Spinal cord (tissue), 10 donors: Measurements from ENCODE around the gene TBC1D22A. TPM values are rescaled to one million over a fixed set of nuclear protein-coding genes. Genes with fewer than 3 reads are reported as not detected.

Source experiments
- DNase-seq, 6 donors: peaks; one replicate each; pipeline versions ENCODE4 v3.0.0 to v3.0.0-alpha.2; 2013 to 2015; ENCODE audit warnings: low spot score in 6 of 6, low read depth in 4 of 6
- H3K27ac ChIP-seq: one replicate; pipeline ENCODE4 v1.5.1; 2013; ENCODE audit warnings: low read depth, low read length, control low read depth
- H3K27me3 ChIP-seq: one replicate; pipeline ENCODE4 v1.6.1; 2013; ENCODE audit warnings: low read length; ENCODE audit not compliant: control insufficient read depth, insufficient read depth
- H3K36me3 ChIP-seq: one replicate; pipeline ENCODE4 v1.6.1; 2013; ENCODE audit warnings: low read length; ENCODE audit not compliant: control insufficient read depth, insufficient read depth
- H3K4me1 ChIP-seq: one replicate; pipeline ENCODE4 v1.6.1; 2013; ENCODE audit warnings: low read length; ENCODE audit not compliant: control insufficient read depth, insufficient read depth
- H3K4me3 ChIP-seq: one replicate; pipeline ENCODE4 v1.5.1; 2013; ENCODE audit warnings: low read depth, low read length, control low read depth
- H3K9me3 ChIP-seq: one replicate; pipeline ENCODE4 v1.6.1; 2013; ENCODE audit warnings: low read length; ENCODE audit not compliant: control insufficient read depth, insufficient read depth
- WGBS: methylation state at CpG from one replicate; pipeline ENCODE4 v1.1.5; 2013; ENCODE audit warnings: missing lambda C conversion rate; ENCODE audit not compliant: insufficient coverage; 5-methylcytosine and 5-hydroxymethylcytosine counted together
- polyA plus RNA-seq, 2 donors: library from polyadenylated mRNA; unstranded; fragments of 120-200 nt; gene quantifications; one replicate each; pipeline ENCODE4 v1.2.1, GENCODE V29; 2013; ENCODE audit not compliant: insufficient read length in 2 of 2
- total RNA-seq, 2 donors: library from RNA; depleted of rRNA in 1 of 2; stranded (reverse); fragments of 120-200 nt in 1 of 2; fragments of >200 nt in 1 of 2; gene quantifications; one replicate each; pipeline versions ENCODE4 v1.2.3 to v1.2.4, GENCODE V29; 2013 to 2014
- donor health status: healthy.

The TBC1D22A gene
- total and polyA plus RNA-seq, 4 donors: 7.1 to 14.6 (median 10.8) TPM

DNA sequence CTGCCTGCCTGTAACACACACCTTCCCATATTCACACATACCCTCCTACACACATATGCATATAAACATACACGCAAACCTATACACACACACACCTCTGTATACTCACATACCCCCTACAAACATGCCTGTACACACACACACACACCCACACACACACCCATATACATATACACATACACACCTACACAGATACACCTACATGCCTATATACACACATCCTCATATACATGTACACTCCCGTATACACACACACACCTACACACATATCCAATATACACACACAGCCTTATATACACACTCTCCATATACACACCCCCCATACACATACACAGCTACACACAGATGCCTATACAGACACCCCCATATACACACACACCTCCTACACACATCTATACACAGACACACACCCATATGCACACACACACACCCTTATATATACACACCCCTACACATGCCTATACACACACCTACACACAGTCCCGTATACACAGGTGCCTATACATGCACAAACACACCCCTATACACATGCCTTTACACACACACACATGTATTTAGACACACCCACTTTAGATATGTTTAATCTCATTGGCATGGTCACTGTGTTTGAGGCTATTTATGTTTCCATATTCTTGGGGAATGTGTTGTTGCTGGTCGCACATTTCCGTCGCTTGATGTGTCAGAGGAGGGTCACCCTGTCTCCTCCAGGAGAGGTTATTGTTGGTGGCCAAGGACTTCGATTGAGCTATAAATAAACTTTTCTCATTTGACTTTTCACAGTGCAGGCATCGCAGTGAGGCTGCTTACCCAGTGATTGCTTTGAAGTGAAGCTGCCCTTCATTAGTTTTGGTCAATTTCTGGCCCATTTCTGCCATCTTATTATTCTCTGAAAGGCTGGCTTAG lies 243.3 kb downstream of the TBC1D22A start:
- WGBS: 97% methylated on average over 8 of the region's 8 CpGs
- Histone ChIP-seq H3K27me3 (no peaks in the 10 kb centered on the region), H3K27ac (no peak overlapping the region), H3K36me3 (peaks cover 7% of the 10 kb centered on the region), H3K4me3 (no peak overlapping the region), H3K9me3 (no peaks in the 10 kb centered on the region), H3K4me1 (peaks cover 3% of the 10 kb centered on the region)
- no peak for DNase-seq

- H3K4me1 ChIP-seq: peaks cover 10% of the 10 kb centered on the region
- H3K36me3 ChIP-seq: peaks cover 7% of the 10 kb centered on the region
- DNase-seq: no peak
- no peaks in the 10 kb centered on the region for H3K9me3 ChIP-seq
- no peak overlapping the region for H3K27ac ChIP-seq
- H3K4me3 ChIP-seq: no peak overlapping the region
- no peaks in the 10 kb centered on the region for H3K27me3 ChIP-seq
- 87% methylated on average over 15 of the region's 15 CpGs for WGBS
These were observed 244.0 kb downstream of the TBC1D22A start for GRCh38 chr22:47006433-47006832.

DNA sequence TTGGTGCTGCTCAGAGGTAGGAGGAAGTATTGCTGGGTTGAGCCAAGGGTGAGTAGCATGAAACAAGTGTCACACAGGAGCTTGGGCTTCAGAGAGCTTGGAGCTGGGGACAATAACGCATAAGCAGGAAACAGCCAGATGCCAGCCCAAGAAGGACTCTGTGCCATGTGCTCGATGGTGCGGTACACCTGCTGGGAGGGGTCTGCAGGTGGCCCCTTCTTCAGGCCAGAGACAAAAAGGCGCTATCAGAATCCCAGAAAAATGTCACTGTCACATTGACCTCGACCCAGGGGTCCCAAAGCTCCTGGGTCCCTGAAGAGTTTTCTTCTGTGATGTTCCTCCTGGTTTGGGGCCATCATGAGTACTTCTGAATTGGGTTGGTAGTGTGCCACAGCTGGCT lies 244.4 kb downstream of the TBC1D22A start:
- peaks cover 10% of the 10 kb centered on the region for H3K4me1 ChIP-seq
- H3K27me3 ChIP-seq: no peaks in the 10 kb centered on the region
- H3K36me3 ChIP-seq: peaks cover 7% of the 10 kb centered on the region
- H3K27ac ChIP-seq: no peak overlapping the region
- DNase-seq: no peak
- 98% methylated on average over 5 of the region's 5 CpGs for WGBS
- no peak overlapping the region for H3K4me3 ChIP-seq
- H3K9me3 ChIP-seq: no peaks in the 10 kb centered on the region

GRCh38 chr22:47007496-47007895 lies 245.0 kb downstream of the TBC1D22A start:
- WGBS: no CpG with 5 or more reads among the region's 2 CpGs
- no peak overlapping the region for H3K4me3 ChIP-seq
- H3K27me3 ChIP-seq: no peaks in the 10 kb centered on the region
- peaks cover 7% of the 10 kb centered on the region for H3K36me3 ChIP-seq
- no peaks in the 10 kb centered on the region for H3K9me3 ChIP-seq
- no peak overlapping the region for H3K27ac ChIP-seq
- H3K4me1 ChIP-seq: peaks cover 15% of the 10 kb centered on the region
- DNase-seq: no peak

DNA sequence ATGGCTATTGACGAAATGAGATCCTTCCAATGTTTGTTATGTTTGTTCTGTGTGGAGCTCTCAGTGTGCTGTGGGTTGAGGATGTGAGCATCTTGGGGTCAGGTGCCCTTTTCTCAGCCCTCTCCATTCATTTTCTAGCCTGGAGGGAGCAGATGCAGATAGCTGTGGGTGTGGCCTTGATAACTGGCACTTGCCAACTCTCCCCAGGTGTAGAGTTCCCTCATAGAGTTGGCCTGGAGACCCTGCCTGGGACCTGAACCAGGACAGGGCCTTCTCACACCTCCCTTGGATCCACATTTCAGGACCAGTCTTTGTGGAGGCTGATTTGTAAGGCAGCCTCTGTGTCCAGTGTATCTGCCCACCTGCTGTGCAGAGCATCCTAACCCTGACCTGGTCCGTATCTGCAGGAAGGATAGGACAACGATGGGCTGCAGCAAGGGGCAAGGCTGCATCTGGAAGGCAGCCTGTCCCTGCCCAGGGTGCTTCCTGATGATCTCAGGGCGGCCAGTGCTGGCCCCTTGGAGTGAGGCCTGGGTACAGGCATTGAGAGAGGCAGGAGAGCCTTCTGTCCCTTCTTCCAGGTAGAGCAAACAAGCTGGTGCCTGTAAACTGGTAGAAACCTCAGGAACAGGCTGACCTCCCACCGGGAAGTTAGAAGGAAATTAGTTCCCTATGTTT lies 245.9 kb downstream of the TBC1D22A start:
- Histone ChIP-seq H3K27ac (no peak overlapping the region), H3K27me3 (no peaks in the 10 kb centered on the region), H3K9me3 (no peaks in the 10 kb centered on the region), H3K4me1 (peaks cover 20% of the 10 kb centered on the region), H3K4me3 (no peak overlapping the region), H3K36me3 (peaks cover 7% of the 10 kb centered on the region)
- 90% methylated on average over 4 of the region's 5 CpGs for WGBS
- no peak for DNase-seq

- no peak overlapping the region for H3K27ac ChIP-seq
- 95% methylated on average over 5 of the region's 8 CpGs for WGBS
These were observed 247.1 kb downstream of the TBC1D22A start for GRCh38 chr22:47009304-47010101.

GRCh38 chr22:47010211-47010610 lies 247.8 kb downstream of the TBC1D22A start:
- DNase-seq: peak in 1 of 6 donors; percentile 78
- Histone ChIP-seq H3K4me3 (no peak overlapping the region), H3K27me3 (no peaks in the 10 kb centered on the region), H3K36me3 (peaks cover 7% of the 10 kb centered on the region), H3K4me1 (peaks cover 26% of the 10 kb centered on the region), H3K27ac (no peak overlapping the region), H3K9me3 (no peaks in the 10 kb centered on the region)
- 74% methylated on average over 10 of the region's 10 CpGs for WGBS

More at GRCh38 chr22:47009304-47010101, 247.1 kb downstream of the TBC1D22A start:
- no peaks in the 10 kb centered on the region for H3K27me3 ChIP-seq
- peaks cover 20% of the 10 kb centered on the region for H3K4me1 ChIP-seq
- no peak for DNase-seq
- H3K36me3 ChIP-seq: peaks cover 7% of the 10 kb centered on the region
- H3K4me3 ChIP-seq: no peak overlapping the region
- H3K9me3 ChIP-seq: no peaks in the 10 kb centered on the region

DNA sequence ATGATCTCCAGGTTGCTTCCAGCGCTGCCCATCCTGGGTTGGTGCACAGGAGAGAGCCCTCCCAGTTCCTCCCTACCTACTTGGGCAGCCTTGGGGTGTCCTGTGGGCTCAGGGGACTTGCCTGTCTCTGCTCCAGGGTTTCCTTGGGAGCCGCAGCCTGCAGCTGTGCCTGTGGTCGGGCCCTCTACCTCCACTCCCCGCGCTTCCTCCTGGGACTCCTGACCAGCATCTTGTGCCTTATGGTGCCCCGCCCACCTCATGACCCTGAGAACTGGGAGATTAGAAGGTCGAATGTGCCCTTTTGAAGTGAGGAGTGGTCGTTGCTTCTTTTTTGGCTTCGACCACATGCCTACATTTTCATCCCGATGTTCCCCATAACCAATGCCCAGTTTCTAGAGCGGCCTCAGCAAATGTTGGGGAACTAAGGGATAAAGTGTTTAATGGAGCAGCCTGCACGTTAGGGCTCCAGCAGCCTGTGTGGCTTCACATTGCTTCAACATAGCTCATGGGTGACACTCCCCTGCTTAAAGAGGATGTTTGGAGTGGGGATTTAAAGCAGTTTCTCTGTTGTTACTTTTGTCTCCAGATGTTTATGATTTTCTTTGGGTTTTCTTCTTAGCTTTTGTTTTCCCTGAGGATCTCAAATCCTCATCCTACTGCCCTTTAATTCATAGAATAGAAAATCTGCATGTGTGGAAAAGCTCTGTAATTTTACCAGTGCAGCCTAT lies 248.8 kb downstream of the TBC1D22A start:
- no peak for DNase-seq

GRCh38 chr22:47011859-47012258 lies 249.4 kb downstream of the TBC1D22A start:
- no peak for DNase-seq
- Histone ChIP-seq H3K9me3 (no peaks in the 10 kb centered on the region), H3K4me3 (no peak overlapping the region), H3K36me3 (peaks cover 10% of the 10 kb centered on the region), H3K4me1 (peaks cover 37% of the 10 kb centered on the region), H3K27me3 (no peaks in the 10 kb centered on the region), H3K27ac (no peak overlapping the region)
- WGBS: 100% methylated on average over 2 of the region's 8 CpGs

More for the DNA sequence above, 248.8 kb downstream of the TBC1D22A start:
- 90% methylated on average over 5 of the region's 12 CpGs for WGBS
- Histone ChIP-seq H3K4me3 (no peak overlapping the region), H3K9me3 (no peaks in the 10 kb centered on the region), H3K27ac (no peak overlapping the region), H3K36me3 (peaks cover 9% of the 10 kb centered on the region), H3K27me3 (no peaks in the 10 kb centered on the region), H3K4me1 (peaks cover 37% of the 10 kb centered on the region)
